Caco-2 (cell line): Measurements from ENCODE around the gene PADI4. TPM values are rescaled to one million over a fixed set of nuclear protein-coding genes. Genes with fewer than 3 reads are reported as not detected.
A peak's percentile ranks its signal among the peaks of the same experiment; 100 is the strongest.
"Not testable (repeated sequence)": the region's sequence is repeated elsewhere in the genome, so short reads cannot be mapped to it uniquely, and the experiment has no call there.

Experiments
- BruUV-seq: library from RNA; stranded (reverse); fragments of 400-500 nt; replicated peaks from 2 replicates; lab custom pipeline; 2021; lab: Mats Ljungman, UMichigan
- CTCF ChIA-PET: fragments of 300-600 bp; sonication (Branson Sonifier 250); formaldehyde crosslinking; loops from one replicate; lab custom pipeline; 2022; ENCODE audit warnings: antibody characterized with exemption; lab: Charles Lee
- POLR2A ChIA-PET: fragments of 300-600 bp; sonication (Branson Sonifier 250); formaldehyde crosslinking; loops from one replicate; lab custom pipeline; 2022; ENCODE audit warnings: antibody characterized with exemption; lab: Charles Lee
- DNase-seq, 2 experiments: peaks; one replicate each; pipeline versions ENCODE4 v3.0.0 to v3.0.0-alpha.2; 2020 to 2022
- H3K27me3 ChIP-seq: replicated peaks from 2 replicates; pipeline ENCODE4 v1.6.0; 2011; ENCODE audit warnings: low read length; ENCODE audit not compliant: control insufficient read depth, insufficient read depth
- H3K36me3 ChIP-seq: 2 replicates; pipeline ENCODE4 v1.5.1; 2011; ENCODE audit warnings: low read length; ENCODE audit not compliant: control insufficient read depth, insufficient read depth
- H3K4me1 ChIP-seq: fragments of 250-450 bp; sonication (Bioruptor Pico); 2 replicates; pipeline ENCODE4 v1.5.1; 2020; ENCODE audit warnings: mild to moderate bottlenecking
- H3K4me3 ChIP-seq: 2 replicates; pipeline ENCODE4 v1.5.1; 2011; ENCODE audit warnings: low read depth, mild to moderate bottlenecking, control low read depth, low read length
- H3K9me3 ChIP-seq: fragments of 250-450 bp; sonication (Bioruptor Pico); 2 replicates; pipeline ENCODE4 v1.5.1; 2020; ENCODE audit warnings: mild to moderate bottlenecking, moderate library complexity
- H3K27ac Mint-ChIP-seq: one replicate; pipeline ENCODE4 v1.8.0; 2022; ENCODE audit warnings: mixed read lengths; ENCODE audit not compliant: unreplicated experiment
- H3K27me3 Mint-ChIP-seq: one replicate; pipeline ENCODE4 v1.8.0; 2022; ENCODE audit warnings: mixed read lengths; ENCODE audit not compliant: insufficient read depth, unreplicated experiment
- H3K36me3 Mint-ChIP-seq: one replicate; pipeline ENCODE4 v1.8.0; 2022; ENCODE audit warnings: mild to moderate bottlenecking, mixed read lengths; ENCODE audit not compliant: insufficient read depth, unreplicated experiment
- H3K4me1 Mint-ChIP-seq: one replicate; pipeline ENCODE4 v1.8.0; 2022; ENCODE audit warnings: low read depth, mixed read lengths; ENCODE audit not compliant: unreplicated experiment
- H3K4me3 Mint-ChIP-seq: one replicate; pipeline ENCODE4 v1.8.0; 2022; ENCODE audit warnings: mild to moderate bottlenecking, moderate library complexity, mixed read lengths; ENCODE audit not compliant: unreplicated experiment
- H3K9me3 Mint-ChIP-seq: one replicate; pipeline ENCODE4 v1.8.0; 2022; ENCODE audit warnings: mixed read lengths; ENCODE audit not compliant: unreplicated experiment
- CTCF ChIP-seq, 2 experiments: fragments of 200-600 bp in 1 of 2; IDR thresholded peaks; 1 replicate in 1 of 2; 2 replicates in 1 of 2; pipeline versions ENCODE4 v1.5.1 to v1.8.0; 2011 to 2022; ENCODE audit warnings: antibody characterized with exemption in 1 of 2, control low read depth in 1 of 2, inconsistent platforms in 1 of 2, low read depth in 1 of 2, low read length in 1 of 2, mild to moderate bottlenecking in 1 of 2, moderate library complexity in 1 of 2; ENCODE audit not compliant: insufficient read depth in 1 of 2, severe bottlenecking in 1 of 2, unreplicated experiment in 1 of 2
- intact Hi-C: fragments of 100-400 bp; cut with micrococcal nuclease; formaldehyde crosslinking; loops from one replicate; pipeline ENCODE4 v1.10.0; 2022; ENCODE audit not compliant: unreplicated experiment
- total RNA-seq: library from RNA; stranded (reverse); gene quantifications from 2 replicates; pipeline ENCODE4 v1.2.3, GENCODE V29; 2022

PADI4 gene
- total RNA-seq, 1 experiment from 2014 or later, result not detected

- no peaks in the 10 kb centered on the region for H3K4me1 Mint-ChIP-seq
- DNase-seq, result no peak
- Histone ChIP-seq H3K4me1 (no peaks in the 10 kb centered on the region), H3K27me3 (no peaks in the 10 kb centered on the region), H3K9me3 (no peaks in the 10 kb centered on the region), H3K4me3 (no peak overlapping the region), H3K36me3 (no peaks in the 10 kb centered on the region)
- BruUV-seq, result no TSS peak
- TF ChIP-seq CTCF (IDR thresholded peaks at IDR 0.05; ENCODE audit: insufficient read depth in 1 of 2, low read depth in 1 of 2, low read length in 1 of 2, severe bottlenecking in 1 of 2, unreplicated experiment in 1 of 2), result no peak
- H3K9me3 Mint-ChIP-seq, result no peaks in the 10 kb centered on the region
- intact Hi-C loops, result loop anchor here (10.0 kb wide), 1 partner anchor 59 kb away; no protein-coding TSS in a partner anchor
- no peaks in the 10 kb centered on the region for H3K27me3 Mint-ChIP-seq
- no peak overlapping the region for H3K4me3 Mint-ChIP-seq
- ChIA-PET CTCF (interaction anchor here (0.6 kb wide), 1 partner anchor 74 kb away, joined by 4 read pairs; no protein-coding TSS in a partner anchor), POLR2A (no interaction called here)
- H3K36me3 Mint-ChIP-seq, result peaks cover 39% of the 10 kb centered on the region
- no peak overlapping the region for H3K27ac Mint-ChIP-seq
Measured at GRCh38 chr1:17404034-17404684, 96.2 kb downstream of the PADI4 start.

- Mint-ChIP-seq H3K27ac (no peak overlapping the region), H3K4me3 (no peak overlapping the region), H3K9me3 (no peaks in the 10 kb centered on the region), H3K36me3 (peaks cover 45% of the 10 kb centered on the region), H3K4me1 (no peaks in the 10 kb centered on the region), H3K27me3 (no peaks in the 10 kb centered on the region)
- Histone ChIP-seq H3K36me3 (0 out of 2 replicates have a peak, but pooled peaks cover 2% of the 10 kb centered on the region), H3K4me3 (no peak overlapping the region), H3K4me1 (no peaks in the 10 kb centered on the region), H3K9me3 (no peaks in the 10 kb centered on the region), H3K27me3 (no peaks in the 10 kb centered on the region)
- TF ChIP-seq CTCF (IDR thresholded peaks at IDR 0.05; ENCODE audit: insufficient read depth in 1 of 2, low read depth in 1 of 2, low read length in 1 of 2, severe bottlenecking in 1 of 2, unreplicated experiment in 1 of 2), result no peak
- ChIA-PET CTCF (interaction anchor here (0.7 kb wide), 1 partner anchor 248 kb away, joined by 3 read pairs; no protein-coding TSS in a partner anchor), POLR2A (no interaction called here)
- no TSS peak for BruUV-seq
- no peak for DNase-seq
- intact Hi-C loops, result loop anchor here (10.0 kb wide), 1 partner anchor 60 kb away; no protein-coding TSS in a partner anchor
Measured at GRCh38 chr1:17404820-17405219, 96.8 kb downstream of the PADI4 start.

- intact Hi-C loops, result loop anchor here (10.0 kb wide), 1 partner anchor 61 kb away; no protein-coding TSS in a partner anchor
- no peaks in the 10 kb centered on the region for H3K9me3 Mint-ChIP-seq
- no TSS peak for BruUV-seq
- H3K27ac Mint-ChIP-seq, result no peak overlapping the region
- H3K36me3 Mint-ChIP-seq, result peaks cover 58% of the 10 kb centered on the region
- Histone ChIP-seq H3K36me3 (peaks cover 4% of the 10 kb centered on the region; the same call in 1 of the 2 replicates), H3K9me3 (no peaks in the 10 kb centered on the region), H3K27me3 (no peaks in the 10 kb centered on the region), H3K4me3 (no peak overlapping the region), H3K4me1 (no peaks in the 10 kb centered on the region)
- CTCF ChIA-PET, result no interaction called here
- DNase-seq, result peak; percentile 66 to 78
- no peak overlapping the region for H3K4me3 Mint-ChIP-seq
- POLR2A ChIA-PET, result no interaction called here
- TF ChIP-seq CTCF (IDR thresholded peaks at IDR 0.05; ENCODE audit: insufficient read depth in 1 of 2, low read depth in 1 of 2, low read length in 1 of 2, severe bottlenecking in 1 of 2, unreplicated experiment in 1 of 2), result peak; percentile 53 to 76
- H3K4me1 Mint-ChIP-seq, result no peaks in the 10 kb centered on the region
- H3K27me3 Mint-ChIP-seq, result no peaks in the 10 kb centered on the region
Measured at GRCh38 chr1:17405898-17406759, 98.1 kb downstream of the PADI4 start.

- BruUV-seq, H3K4me3 Mint-ChIP-seq, DNase-seq, H3K4me1 Mint-ChIP-seq, H3K9me3 ChIP-seq, CTCF ChIA-PET, H3K36me3 ChIP-seq, H3K4me1 ChIP-seq, H3K9me3 Mint-ChIP-seq, POLR2A ChIA-PET, H3K27ac Mint-ChIP-seq, H3K27me3 Mint-ChIP-seq, H3K4me3 ChIP-seq, H3K27me3 ChIP-seq: not testable (repeated sequence)
- H3K36me3 Mint-ChIP-seq, result peaks cover 65% of the 10 kb centered on the region
- intact Hi-C loops, result loop anchor here (10.0 kb wide), 1 partner anchor 62 kb away; no protein-coding TSS in a partner anchor
Measured at GRCh38 chr1:17406760-17407475, 98.9 kb downstream of the PADI4 start.
